GM20000 (cell line): ENCODE measurements around the gene DDX24.

Experiments used
- DNase-seq: peaks from one replicate; pipeline ENCODE4 v3.0.0; 2012; ENCODE audit warnings: low spot score
- CTCF ChIP-seq: IDR thresholded peaks from 2 replicates; pipeline ENCODE4 v1.5.1; 2012; ENCODE audit warnings: mild to moderate bottlenecking, control low read depth; ENCODE audit errors: extremely low read depth, missing control alignments

DDX24 gene

GRCh38 chr14:94113908-94114588 lies 33.0 kb upstream of the DDX24 start:
- TF ChIP-seq CTCF: no peak
- no peak for DNase-seq

GRCh38 chr14:94113490-94113889 lies 32.5 kb upstream of the DDX24 start:
- DNase-seq: no peak

GRCh38 chr14:94113073-94113472 lies 32.1 kb upstream of the DDX24 start:
- no peak for TF ChIP-seq CTCF
- no peak for DNase-seq

More at GRCh38 chr14:94113490-94113889, 32.5 kb upstream of the DDX24 start:
- TF ChIP-seq CTCF: no peak

- TF ChIP-seq CTCF: no peak
- DNase-seq: no peak
Measured at GRCh38 chr14:94112513-94113063, 31.6 kb upstream of the DDX24 start.

GRCh38 chr14:94111276-94112095 lies 30.5 kb upstream of the DDX24 start:
- no peak for TF ChIP-seq CTCF
- no peak for DNase-seq

- TF ChIP-seq CTCF: no peak
- DNase-seq: no peak
Measured at GRCh38 chr14:94110552-94111181, 29.7 kb upstream of the DDX24 start, which contains the start of gene IFI27. Gene IFI27 (plus strand): TSS chr14:94110736.

GRCh38 chr14:94109915-94110250 lies 28.9 kb upstream of the DDX24 start:
- no peak for TF ChIP-seq CTCF
- DNase-seq: no peak
